Epidermal melanocyte (primary cell): ENCODE measurements around the gene LHX3.

Experiments
- DNase-seq: peaks from one replicate; pipeline ENCODE4 v3.0.0; 2011; ENCODE audit warnings: low spot score; ENCODE audit not compliant: insufficient read length

The LHX3 gene

GRCh38 chr9:136193127-136193890 lies 11.6 kb downstream of the LHX3 start:
- no peak for DNase-seq

DNA sequence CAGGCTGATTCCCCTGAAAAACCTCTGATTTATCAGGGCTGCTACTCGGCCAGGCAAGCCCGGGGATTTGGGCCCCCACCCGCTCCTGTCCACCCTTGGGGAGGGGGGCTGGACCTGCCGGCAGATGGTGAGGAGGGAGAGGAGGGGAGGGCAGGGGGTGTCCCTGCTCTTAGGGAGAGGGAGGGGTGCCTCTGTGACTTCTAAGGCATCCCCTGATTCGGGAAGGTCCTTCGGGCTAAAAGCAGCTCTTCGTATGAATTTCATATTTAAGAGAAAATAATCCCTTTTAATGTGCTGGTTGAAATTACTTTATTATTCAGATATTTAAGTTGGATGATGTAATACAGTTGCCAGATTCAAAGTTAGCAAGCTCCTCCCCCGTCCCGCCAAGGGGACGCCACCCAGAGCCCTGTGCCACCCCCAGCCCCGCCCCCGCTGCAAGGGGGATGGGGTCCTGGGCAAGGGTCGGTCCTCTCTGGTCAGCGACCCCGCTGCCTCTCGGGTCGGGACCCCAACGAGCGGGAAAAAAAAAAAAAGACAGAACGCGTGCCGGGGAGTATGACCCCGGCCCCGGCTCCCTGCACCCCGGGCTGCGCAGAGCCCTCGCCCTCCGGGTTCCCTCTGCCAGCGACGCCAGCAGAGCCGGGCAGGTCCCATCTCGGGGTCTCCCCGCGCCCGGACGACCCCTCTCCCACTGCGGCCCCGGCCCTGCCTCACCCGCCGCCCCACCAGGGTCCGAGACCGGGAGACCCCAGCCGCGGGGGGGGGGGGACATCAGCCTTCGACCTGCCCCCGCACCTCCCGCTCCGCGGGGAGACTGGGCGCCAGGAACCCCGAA lies 12.4 kb downstream of the LHX3 start:
- no peak for DNase-seq

- DNase-seq, result no peak
These were observed 13.0 kb downstream of the LHX3 start for GRCh38 chr9:136191960-136192286.

DNA sequence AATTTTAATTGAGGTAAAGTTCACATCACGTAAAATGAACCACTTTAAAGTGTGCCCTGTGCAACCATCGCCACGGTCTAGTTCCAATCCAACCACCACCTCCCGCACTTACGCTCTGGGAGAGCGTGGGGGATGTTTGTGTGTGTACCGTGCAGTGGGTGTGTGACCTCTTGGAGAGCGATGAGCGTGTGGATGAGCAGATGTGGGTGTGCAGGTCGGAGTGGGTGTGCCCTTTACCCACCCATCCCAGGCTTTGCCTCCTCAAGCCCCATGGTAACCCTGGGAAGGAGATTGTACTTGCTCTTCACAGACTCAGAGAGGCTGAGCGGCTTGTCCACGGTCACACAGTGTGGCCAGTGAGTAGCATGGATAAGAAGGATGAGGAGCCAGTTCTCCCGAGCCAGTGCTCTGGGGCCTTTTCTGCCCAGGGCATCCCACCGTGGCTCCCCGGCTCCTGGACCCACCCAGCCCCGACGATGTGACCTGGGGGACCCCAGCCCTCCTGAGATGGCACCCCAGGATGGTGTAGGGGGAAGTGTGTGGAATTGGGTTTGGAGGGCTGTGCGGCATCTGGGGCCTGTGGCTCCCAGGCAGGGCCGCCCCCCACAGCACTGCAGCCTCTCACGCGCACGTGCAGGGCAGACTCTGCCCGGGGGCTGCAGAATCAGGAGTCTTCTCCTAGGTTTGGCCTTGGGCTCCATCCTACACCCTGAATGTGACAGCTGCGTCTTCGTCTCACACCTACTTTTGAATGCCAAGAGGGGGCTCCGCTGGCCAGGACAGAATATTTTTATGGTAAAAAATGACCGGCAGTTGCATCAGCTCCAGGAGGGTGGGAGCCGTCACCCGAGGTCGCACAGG lies 13.6 kb downstream of the LHX3 start:
- no peak for DNase-seq

- no peak for DNase-seq
These were observed 14.3 kb downstream of the LHX3 start for GRCh38 chr9:136190656-136191055.

- no peak for DNase-seq
These were observed 14.7 kb downstream of the LHX3 start for GRCh38 chr9:136190237-136190601.

DNA sequence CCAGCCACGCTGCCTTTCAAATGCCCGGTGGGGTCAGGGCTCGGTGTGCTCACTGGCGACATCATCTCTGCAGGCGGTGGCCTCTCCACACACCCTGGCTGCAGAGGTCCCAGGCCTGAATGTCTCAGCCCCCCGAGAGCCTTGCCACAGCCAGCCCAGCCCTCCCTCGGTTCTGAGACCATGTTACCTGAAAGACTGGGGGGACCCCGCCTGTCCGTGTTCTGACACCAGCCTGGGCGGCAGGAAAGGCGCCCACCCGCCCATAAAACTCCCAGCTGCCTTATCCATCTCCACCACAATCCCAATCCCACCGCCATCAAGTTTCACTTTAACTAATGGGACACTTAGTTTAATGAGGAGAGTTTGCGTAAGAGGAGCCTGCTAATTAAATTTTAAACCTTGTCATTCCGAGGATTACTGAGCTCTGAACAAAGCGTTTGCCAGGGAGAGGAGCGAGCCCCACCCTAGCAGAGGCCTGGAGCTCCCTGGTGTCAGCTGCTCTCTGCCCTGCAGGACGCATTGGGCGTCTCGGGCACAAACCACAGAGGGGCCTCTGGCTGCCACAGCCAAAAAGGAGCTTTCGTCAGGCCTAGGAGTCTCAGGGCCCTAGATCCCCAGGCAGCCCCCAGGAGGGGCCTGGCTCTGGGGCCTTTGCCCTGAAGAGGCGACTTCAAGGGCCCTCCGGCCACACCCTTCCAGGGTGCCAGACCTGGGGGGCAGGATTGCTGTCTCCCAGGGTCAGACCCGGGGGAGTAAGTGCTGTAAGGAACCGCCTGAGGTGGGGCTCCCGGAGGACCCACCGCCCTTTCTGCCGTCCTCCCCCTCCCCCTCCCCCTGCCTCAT lies 15.3 kb downstream of the LHX3 start:
- DNase-seq, result no peak

DNA sequence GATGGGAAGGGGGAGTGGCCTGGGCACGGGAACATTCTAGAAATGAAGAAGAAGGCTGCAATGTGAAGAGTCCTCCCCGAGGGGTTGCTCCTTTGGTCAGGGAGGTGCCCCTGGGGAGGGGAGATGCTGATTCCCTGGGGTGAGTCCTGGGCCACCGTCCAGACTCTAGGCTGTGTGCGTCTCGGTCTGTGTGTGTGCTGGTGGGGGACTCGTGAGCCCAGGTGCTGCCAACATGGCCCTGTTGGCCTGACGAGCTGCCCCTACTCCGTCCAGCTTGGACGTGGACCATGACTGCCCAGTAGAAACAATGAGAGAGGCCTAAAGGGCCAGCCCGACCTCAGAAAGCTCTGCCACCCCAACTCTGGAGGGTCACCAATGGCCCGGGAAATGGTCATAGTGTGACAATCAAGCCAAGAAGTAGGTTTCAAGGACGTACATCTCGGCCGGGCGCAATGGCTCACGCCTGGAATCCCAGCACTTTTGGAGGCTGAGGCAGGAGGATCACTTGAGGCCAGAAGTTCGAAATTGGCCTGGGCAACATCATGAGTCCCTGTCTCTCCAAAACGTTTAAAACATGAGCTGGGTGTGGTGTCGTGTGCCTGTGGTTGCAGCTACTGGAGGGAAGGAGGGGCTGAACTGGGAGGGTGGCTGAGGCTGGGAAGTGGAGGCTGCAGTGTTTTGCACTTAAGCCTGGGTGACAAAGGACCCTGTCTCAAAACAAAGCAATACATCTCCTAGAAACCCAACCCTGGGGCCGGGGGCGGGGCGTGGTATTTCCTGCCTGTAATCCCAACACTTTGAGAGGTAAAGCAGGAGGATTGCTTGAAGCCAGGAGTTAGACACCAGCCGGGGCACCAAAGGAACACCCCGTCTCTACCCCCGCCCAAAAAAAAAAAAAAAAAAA lies 17.0 kb downstream of the LHX3 start:
- no peak for DNase-seq

GRCh38 chr9:136187197-136187596 lies 17.7 kb downstream of the LHX3 start:
- no peak for DNase-seq

GRCh38 chr9:136186386-136186785 lies 18.5 kb downstream of the LHX3 start:
- no peak for DNase-seq

GRCh38 chr9:136185596-136186366 lies 19.1 kb downstream of the LHX3 start:
- DNase-seq, result no peak

DNA sequence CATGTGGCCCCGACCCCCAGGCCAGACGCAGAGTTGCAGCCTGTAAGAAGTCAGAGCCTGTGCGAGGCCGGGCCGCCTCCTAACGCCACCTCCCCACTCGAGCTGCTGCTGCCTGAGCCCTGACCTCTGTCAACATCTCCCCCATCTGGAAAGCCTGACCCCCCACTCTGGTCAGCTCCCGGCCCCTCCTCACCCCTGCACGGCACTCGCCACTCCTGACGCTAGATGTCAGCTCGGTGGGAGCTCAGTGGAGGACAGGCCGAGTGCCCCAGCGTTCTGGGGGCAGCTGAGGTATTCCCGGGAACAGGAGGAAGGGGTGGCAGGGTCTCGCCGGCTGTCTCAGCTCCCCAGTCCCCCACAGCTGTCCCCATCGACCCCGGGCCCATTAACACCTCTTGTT lies 19.9 kb downstream of the LHX3 start:
- no peak for DNase-seq

GRCh38 chr9:136182850-136183422 lies 22.0 kb downstream of the LHX3 start:
- DNase-seq, result peak; percentile 5

DNA sequence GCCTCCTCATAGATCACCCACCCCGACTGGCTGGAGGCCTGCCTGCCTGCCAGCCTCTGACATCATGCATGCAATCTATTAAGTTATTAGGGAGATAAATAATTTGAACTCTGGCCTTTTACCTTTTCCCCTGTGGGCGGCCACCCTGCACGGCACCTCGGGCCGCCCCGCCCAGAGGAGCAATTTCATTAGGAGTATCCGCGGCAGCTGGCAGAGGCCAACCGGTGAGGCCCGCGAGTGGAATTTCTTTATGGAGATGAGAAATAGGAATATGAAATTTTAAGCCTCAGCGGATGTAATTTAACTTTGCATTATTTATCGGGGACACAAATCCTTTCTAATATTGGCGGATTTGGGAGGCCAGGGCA lies 22.5 kb downstream of the LHX3 start:
- DNase-seq, result peak; percentile 5

GRCh38 chr9:136181784-136182419 lies 23.0 kb downstream of the LHX3 start:
- peak; percentile 8 for DNase-seq

- no peak for DNase-seq
These were observed 24.3 kb downstream of the LHX3 start for GRCh38 chr9:136180586-136180985.

DNA sequence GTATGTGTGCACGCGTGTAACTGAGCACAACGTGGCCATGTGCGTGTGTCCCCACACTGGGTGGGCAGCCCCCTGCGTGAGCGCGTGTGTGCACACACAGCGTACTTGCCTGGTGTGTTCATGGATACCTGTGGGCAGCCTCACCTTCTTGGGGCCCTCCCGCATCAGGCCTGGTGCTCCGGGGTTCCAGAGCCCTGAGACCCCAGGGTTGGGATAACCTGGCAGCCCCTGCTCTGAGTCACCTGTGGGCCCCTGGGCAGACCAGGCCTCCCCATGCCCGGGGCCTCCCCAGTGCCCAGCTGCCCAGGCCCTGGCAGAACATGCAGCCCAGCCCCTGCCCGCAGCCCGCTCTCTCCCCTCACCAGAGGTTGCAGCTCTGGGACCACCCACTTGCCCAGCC lies 25.2 kb downstream of the LHX3 start:
- DNase-seq, result no peak

GRCh38 chr9:136179101-136179616 lies 25.8 kb downstream of the LHX3 start:
- DNase-seq, result no peak
